GM21367 (cell line): ENCODE results near the gene PMP22.
"Not testable (repeated sequence)": the region's sequence is repeated elsewhere in the genome, so short reads cannot be mapped to it uniquely, and the experiment has no call there.

ENCODE experiments used
- ATAC-seq: cut with Tn5 transposase; IDR thresholded peaks from one replicate; pipeline ENCODE4 v1.9.1; 2021; ENCODE audit not compliant: unreplicated experiment

The PMP22 gene

GRCh38 chr17:15220785-15221184, 44.3 kb downstream of the PMP22 start:
- no peak for ATAC-seq

DNA sequence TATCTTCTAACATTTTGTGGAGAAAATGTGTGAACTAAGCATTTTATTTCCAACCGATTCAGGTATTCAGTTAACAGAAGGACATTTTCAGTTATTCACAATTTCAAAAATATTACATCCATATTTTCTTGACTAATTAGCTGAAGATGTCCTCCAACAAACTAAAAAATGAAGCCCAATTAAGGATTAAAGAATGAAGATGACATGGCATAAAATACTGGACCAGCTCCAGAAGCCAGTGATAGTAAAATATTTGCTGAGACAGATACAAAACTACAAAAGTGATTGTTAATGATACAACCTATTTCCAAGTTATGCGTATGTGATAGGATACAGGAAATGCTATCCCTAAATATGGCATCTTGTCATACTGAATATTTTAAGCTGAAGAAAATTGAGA, 48.6 kb downstream of the PMP22 start:
- no peak for ATAC-seq

DNA sequence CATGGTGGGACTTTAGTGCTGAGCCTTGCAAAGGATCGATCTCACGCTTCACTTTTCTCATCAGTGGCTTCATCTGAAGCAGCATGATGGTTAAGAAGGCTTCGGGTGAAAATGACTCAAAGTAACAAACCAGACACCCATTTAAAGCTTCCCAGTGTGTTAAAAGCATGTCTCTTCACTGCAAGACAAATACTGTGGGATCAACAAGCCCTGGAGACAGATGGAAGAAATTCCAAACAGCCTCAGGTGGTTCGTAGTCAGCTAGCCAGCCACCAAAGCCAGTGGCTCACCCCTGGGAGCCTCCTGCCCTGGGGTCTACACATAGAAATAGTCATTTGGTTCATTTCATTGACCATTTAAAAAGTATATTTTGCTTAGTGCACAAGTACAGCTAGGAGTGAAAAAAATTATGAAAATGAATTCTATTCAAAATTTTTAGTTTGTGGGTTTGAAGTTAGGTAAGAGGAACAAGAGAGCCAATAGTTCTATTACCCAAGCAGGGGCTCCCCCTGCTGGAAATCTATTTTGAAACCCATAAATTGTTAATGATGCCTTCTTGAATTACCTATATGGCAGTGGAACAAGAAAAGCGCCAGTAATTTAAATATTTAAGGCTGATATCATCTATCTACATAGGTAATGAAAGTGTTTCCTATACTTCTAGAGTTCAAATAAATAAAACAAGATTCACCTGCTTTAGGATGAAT, 51.6 kb downstream of the PMP22 start:
- no peak for ATAC-seq

- no peak for ATAC-seq
Observed at GRCh38 chr17:15210247-15210646, 54.9 kb downstream of the PMP22 start.

DNA sequence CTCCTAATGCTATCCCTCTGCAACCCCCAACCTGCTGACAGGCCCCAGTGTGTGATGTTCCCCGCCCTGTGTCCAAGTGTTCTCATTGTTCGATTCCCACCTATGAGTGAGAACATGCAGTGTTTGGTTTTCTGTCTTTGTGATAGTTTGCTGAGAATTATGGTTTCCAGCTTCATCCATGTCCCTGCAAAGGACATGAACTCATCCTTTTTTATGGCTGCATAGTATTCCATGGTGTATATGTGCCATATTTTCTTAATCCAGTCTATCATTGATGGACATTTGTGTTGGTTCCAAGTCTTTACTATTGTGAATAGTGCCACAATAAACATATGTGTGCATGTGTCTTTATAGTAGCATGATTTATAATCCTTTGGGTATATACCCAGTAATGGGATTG, 62.1 kb downstream of the PMP22 start:
- not testable (repeated sequence) for ATAC-seq

- ATAC-seq = not testable (repeated sequence)
Observed at GRCh38 chr17:15200574-15200973, 64.6 kb downstream of the PMP22 start.

DNA sequence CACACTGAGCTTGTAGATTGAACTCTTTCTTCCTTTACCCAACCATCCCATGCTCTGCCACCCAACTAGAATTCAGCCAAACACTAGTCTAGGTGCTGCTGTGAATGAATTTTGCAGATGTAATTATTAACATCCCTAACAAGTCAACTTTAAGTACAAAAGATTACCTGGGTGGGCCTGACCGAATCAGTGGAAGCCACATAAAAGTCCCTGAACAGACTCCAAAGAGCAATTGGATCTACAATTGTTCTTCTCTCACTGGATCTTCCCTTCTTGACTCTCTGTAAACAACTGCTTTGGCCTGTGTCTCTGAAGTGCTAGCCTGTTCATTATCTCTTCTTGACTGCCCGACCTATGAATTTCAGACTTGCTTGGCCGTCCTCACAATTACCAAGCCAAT, 67.9 kb downstream of the PMP22 start:
- no peak for ATAC-seq

- ATAC-seq = no peak
Observed at GRCh38 chr17:15194859-15195277, 70.3 kb downstream of the PMP22 start.

DNA sequence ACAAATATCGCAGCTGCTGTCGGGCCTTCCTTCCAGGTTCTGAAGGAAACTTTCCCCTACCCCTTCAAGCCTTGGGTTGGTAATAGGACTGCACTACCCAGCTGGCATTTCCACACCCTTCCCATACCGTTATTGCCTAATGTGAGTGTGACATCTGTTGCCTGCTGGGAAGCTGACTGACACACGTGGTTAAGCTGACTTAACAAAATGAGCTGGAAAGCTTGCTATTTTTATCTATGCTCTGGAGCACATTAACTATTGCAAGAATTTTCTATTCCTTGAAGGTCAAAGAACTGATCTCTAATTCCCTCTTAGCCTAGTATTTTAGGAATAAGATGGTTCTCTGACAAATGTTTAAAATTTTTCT, 79.5 kb downstream of the PMP22 start:
- no peak for ATAC-seq

GRCh38 chr17:15184872-15185624, 80.1 kb downstream of the PMP22 start:
- ATAC-seq = no peak

GRCh38 chr17:15181816-15182215, 83.3 kb downstream of the PMP22 start:
- no peak for ATAC-seq

DNA sequence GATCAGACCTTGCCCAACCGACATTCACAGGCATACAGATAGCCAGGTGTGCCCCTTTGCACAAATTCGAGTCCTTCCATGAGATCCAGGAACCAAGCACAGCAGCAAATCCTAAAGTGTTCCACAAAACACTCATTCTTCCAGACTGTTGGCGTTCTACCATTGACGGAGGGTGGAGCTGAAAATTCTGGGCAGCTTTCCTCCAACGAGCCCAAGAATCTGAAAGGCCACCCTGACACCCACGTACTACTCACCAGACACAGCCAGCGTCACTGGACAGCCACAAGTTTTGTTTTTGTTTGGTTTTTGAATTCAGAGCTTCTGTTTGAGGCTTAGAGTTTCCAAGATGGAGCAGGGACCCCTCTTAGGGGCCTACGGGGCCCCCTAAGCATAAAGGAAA, 83.8 kb downstream of the PMP22 start:
- no peak for ATAC-seq

- ATAC-seq = no peak
Observed at GRCh38 chr17:15180121-15180561, 85.0 kb downstream of the PMP22 start.
